Liver (tissue), 9 donors: ENCODE results near the gene GRXCR2. TPM values are rescaled to one million over a fixed set of nuclear protein-coding genes. Genes with fewer than 3 reads are reported as not detected.

ENCODE experiments used
- DNase-seq: peaks from one replicate; pipeline ENCODE4 v3.0.0-alpha.2; 2017; ENCODE audit warnings: low spot score
- H3K27ac ChIP-seq, 2 donors: one replicate each; pipeline ENCODE4 v1.7.0; 2013; ENCODE audit warnings: inconsistent platforms in 2 of 2, low read length in 2 of 2, control low read depth in 1 of 2, low read depth in 1 of 2, mild to moderate bottlenecking in 1 of 2
- H3K27me3 ChIP-seq, 4 donors: one replicate each; pipeline versions ENCODE4 v1.6.1 to v1.7.0; 2013; ENCODE audit warnings: low read length in 3 of 4, inconsistent platforms in 1 of 4, mild to moderate bottlenecking in 1 of 4, moderate library complexity in 1 of 4; ENCODE audit not compliant: control insufficient read depth in 4 of 4, insufficient read depth in 4 of 4
- H3K36me3 ChIP-seq, 4 donors: one replicate each; pipeline versions ENCODE4 v1.6.1 to v1.7.0; 2013; ENCODE audit warnings: low read length in 3 of 4, mild to moderate bottlenecking in 3 of 4, low read depth in 1 of 4, moderate library complexity in 1 of 4; ENCODE audit not compliant: control insufficient read depth in 4 of 4, insufficient read depth in 3 of 4
- H3K4me1 ChIP-seq, 4 donors: one replicate each; pipeline versions ENCODE4 v1.6.1 to v1.7.0; 2013; ENCODE audit warnings: low read length in 3 of 4, mild to moderate bottlenecking in 3 of 4, moderate library complexity in 1 of 4; ENCODE audit not compliant: control insufficient read depth in 4 of 4, insufficient read depth in 4 of 4
- H3K4me3 ChIP-seq, 3 donors: one replicate each; pipeline versions ENCODE4 v1.6.1 to v1.7.0; 2013; ENCODE audit warnings: low read length in 3 of 3, control low read depth in 1 of 3, low read depth in 1 of 3, mild to moderate bottlenecking in 1 of 3
- H3K9ac ChIP-seq, 2 donors: one replicate each; pipeline ENCODE4 v1.7.0; 2013; ENCODE audit warnings: low read length in 2 of 2, mild to moderate bottlenecking in 2 of 2, moderate library complexity in 2 of 2, control low read depth in 1 of 2, low read depth in 1 of 2
- H3K9me3 ChIP-seq, 4 donors: one replicate each; pipeline versions ENCODE4 v1.6.1 to v1.7.0; 2013; ENCODE audit warnings: low read length in 3 of 4; ENCODE audit not compliant: control insufficient read depth in 4 of 4
- EGR1 ChIP-seq, 2 donors: IDR thresholded peaks; 2 replicates each; pipeline ENCODE4 v1.6.1; 2016 to 2018; ENCODE audit warnings: antibody characterized with exemption in 2 of 2, low read depth in 2 of 2
- FOXA1 ChIP-seq: IDR thresholded peaks from 2 replicates; pipeline ENCODE4 v1.6.1; 2016; ENCODE audit warnings: antibody characterized with exemption
- FOXA2 ChIP-seq: IDR thresholded peaks from 2 replicates; pipeline ENCODE4 v1.6.1; 2016; ENCODE audit warnings: antibody characterized with exemption
- GABPA ChIP-seq, 2 donors: IDR thresholded peaks in 1 of 2; conservative IDR thresholded peaks in 1 of 2; 2 replicates each; pipeline ENCODE4 v1.6.1; 2016; ENCODE audit warnings: antibody characterized with exemption in 2 of 2, mild to moderate bottlenecking in 1 of 2, moderate library complexity in 1 of 2
- HNF4A ChIP-seq, 2 donors: conservative IDR thresholded peaks; 2 replicates each; pipeline ENCODE4 v1.6.1; 2016; ENCODE audit warnings: antibody characterized with exemption in 2 of 2, mild to moderate bottlenecking in 2 of 2
- HNF4G ChIP-seq: IDR thresholded peaks from 2 replicates; pipeline ENCODE4 v1.6.1; 2016; ENCODE audit warnings: antibody characterized with exemption
- JUND ChIP-seq, 2 donors: IDR thresholded peaks; 2 replicates each; pipeline ENCODE4 v1.6.1; 2016; ENCODE audit warnings: antibody characterized with exemption in 2 of 2
- NR2F2 ChIP-seq: IDR thresholded peaks from 2 replicates; pipeline ENCODE4 v1.6.1; 2016; ENCODE audit warnings: antibody characterized with exemption
- RAD21 ChIP-seq, 2 donors: IDR thresholded peaks; 2 replicates each; pipeline ENCODE4 v1.6.1; 2016; ENCODE audit warnings: antibody characterized with exemption in 2 of 2, mild to moderate bottlenecking in 2 of 2
- REST ChIP-seq: IDR thresholded peaks from 2 replicates; pipeline ENCODE4 v1.6.1; 2016; ENCODE audit warnings: antibody characterized with exemption, mild to moderate bottlenecking
- RXRA ChIP-seq, 2 donors: IDR thresholded peaks; 2 replicates each; pipeline ENCODE4 v1.6.1; 2017 to 2018; ENCODE audit warnings: antibody characterized with exemption in 2 of 2, mild to moderate bottlenecking in 1 of 2
- SP1 ChIP-seq: IDR thresholded peaks from 2 replicates; pipeline ENCODE4 v1.6.1; 2018; ENCODE audit warnings: antibody characterized with exemption, mild to moderate bottlenecking
- TAF1 ChIP-seq: conservative IDR thresholded peaks from 2 replicates; pipeline ENCODE4 v1.6.1; 2016; ENCODE audit warnings: antibody characterized with exemption, mild to moderate bottlenecking
- YY1 ChIP-seq: IDR thresholded peaks from 2 replicates; pipeline ENCODE4 v1.6.1; 2016; ENCODE audit warnings: antibody characterized with exemption, mild to moderate bottlenecking
- ZBTB33 ChIP-seq: IDR thresholded peaks from 2 replicates; pipeline ENCODE4 v1.6.1; 2016; ENCODE audit warnings: antibody characterized with exemption
- WGBS: extraction: QIAGEN DNeasy Blood & Tissue Kit; methylation state at CpG from one replicate; pipeline ENCODE4 v1.1.7; 2013; 5-methylcytosine and 5-hydroxymethylcytosine counted together
- polyA plus RNA-seq, 2 donors: library from polyadenylated mRNA; stranded (reverse) in 1 of 2; unstranded in 1 of 2; fragments of 200-250 nt in 1 of 2; fragments of >200 nt in 1 of 2; fragmentation: Nextera tagmentation in 1 of 2; extraction: Ambion mirVana in 1 of 2; gene quantifications; one replicate each; pipeline versions ENCODE4 v1.2.1 to v1.2.3, GENCODE V29; 2013 to 2015
- total RNA-seq, 2 donors: library from RNA; depleted of rRNA; stranded (reverse); fragments of >200 nt; gene quantifications; one replicate each; pipeline ENCODE4 v1.2.3, GENCODE V29; 2014
- TF ChIP-seq, protein P1 (sequence below): IDR thresholded peaks from 2 replicates; pipeline ENCODE4 v1.6.1; 2016; ENCODE audit warnings: antibody characterized with exemption
- TF ChIP-seq, protein P2 (sequence below): fragments of 150-350 bp; IDR thresholded peaks from 2 replicates; pipeline ENCODE4 v1.5.1; 2017; ENCODE audit warnings: improper control_type of control experiment, low read depth, low read length; ENCODE audit not compliant: missing input control
- TF ChIP-seq, protein P3 (sequence below): IDR thresholded peaks from 2 replicates; pipeline ENCODE4 v1.6.1; 2016; ENCODE audit warnings: antibody characterized with exemption
- donor health status: healthy.
- donor health status: healthy.
- donor health status: healthy.
- donor health status: healthy.
- donor health status: healthy.

GRXCR2 gene
- total and polyA plus RNA-seq, 4 donors: not detected

- TF ChIP-seq, protein P1, sequence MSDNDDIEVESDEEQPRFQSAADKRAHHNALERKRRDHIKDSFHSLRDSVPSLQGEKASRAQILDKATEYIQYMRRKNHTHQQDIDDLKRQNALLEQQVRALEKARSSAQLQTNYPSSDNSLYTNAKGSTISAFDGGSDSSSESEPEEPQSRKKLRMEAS: no peak
These were observed 328 bp downstream of the GRXCR2 start (continued) for GRCh38 chr5:145872486-145872885.

DNA sequence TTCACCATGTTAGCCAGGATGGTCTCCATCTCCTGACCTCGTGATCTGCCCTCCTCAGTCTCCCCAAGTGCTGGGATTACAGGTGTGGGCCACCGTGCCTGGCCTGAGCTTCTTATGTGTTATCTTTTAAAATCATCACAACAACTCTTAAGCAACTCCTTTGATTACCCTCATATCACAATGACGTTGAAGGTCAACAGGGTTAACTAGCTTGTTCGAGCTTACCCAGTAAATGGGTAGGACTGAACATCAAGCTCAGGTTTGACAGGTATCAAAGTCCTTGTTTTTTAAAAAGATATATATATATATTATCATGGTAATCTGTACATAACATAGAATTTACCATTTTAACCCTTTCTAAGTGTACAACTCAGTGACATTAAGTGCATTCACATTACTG lies 3.1 kb downstream of the GRXCR2 start:
- Histone ChIP-seq H3K36me3 (no peaks in the 10 kb centered on the region), H3K4me1 (no peaks in the 10 kb centered on the region), H3K27me3 (peaks cover 0 to 5% (median 0%) of the 10 kb centered on the region in 4 donors), H3K9me3 (no peaks in the 10 kb centered on the region), H3K27ac (no peak overlapping the region), H3K4me3 (no peak overlapping the region), H3K9ac (no peak overlapping the region)
- no peak for DNase-seq
- TF ChIP-seq, protein P2, sequence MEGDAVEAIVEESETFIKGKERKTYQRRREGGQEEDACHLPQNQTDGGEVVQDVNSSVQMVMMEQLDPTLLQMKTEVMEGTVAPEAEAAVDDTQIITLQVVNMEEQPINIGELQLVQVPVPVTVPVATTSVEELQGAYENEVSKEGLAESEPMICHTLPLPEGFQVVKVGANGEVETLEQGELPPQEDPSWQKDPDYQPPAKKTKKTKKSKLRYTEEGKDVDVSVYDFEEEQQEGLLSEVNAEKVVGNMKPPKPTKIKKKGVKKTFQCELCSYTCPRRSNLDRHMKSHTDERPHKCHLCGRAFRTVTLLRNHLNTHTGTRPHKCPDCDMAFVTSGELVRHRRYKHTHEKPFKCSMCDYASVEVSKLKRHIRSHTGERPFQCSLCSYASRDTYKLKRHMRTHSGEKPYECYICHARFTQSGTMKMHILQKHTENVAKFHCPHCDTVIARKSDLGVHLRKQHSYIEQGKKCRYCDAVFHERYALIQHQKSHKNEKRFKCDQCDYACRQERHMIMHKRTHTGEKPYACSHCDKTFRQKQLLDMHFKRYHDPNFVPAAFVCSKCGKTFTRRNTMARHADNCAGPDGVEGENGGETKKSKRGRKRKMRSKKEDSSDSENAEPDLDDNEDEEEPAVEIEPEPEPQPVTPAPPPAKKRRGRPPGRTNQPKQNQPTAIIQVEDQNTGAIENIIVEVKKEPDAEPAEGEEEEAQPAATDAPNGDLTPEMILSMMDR: no peak
- TF ChIP-seq, protein P1: no peak
- TF ChIP-seq FOXA1 (no peak), NR2F2 (no peak), HNF4A (conservative IDR thresholded peaks at IDR 0.05) (no peak), ZBTB33 (no peak), HNF4G (no peak), RXRA (IDR thresholded peaks at IDR 0.05) (no peak), EGR1 (IDR thresholded peaks at IDR 0.05; ENCODE audit: low read depth in 2 of 2) (no peak), RAD21 (IDR thresholded peaks at IDR 0.05) (no peak), GABPA (IDR thresholded peaks at IDR 0.05 in 1 of 2, conservative IDR thresholded peaks at IDR 0.05 in 1 of 2) (no peak), REST (no peak), TAF1 (no peak), SP1 (no peak), JUND (IDR thresholded peaks at IDR 0.05) (no peak), YY1 (no peak), FOXA2 (no peak)
- TF ChIP-seq, protein P3, sequence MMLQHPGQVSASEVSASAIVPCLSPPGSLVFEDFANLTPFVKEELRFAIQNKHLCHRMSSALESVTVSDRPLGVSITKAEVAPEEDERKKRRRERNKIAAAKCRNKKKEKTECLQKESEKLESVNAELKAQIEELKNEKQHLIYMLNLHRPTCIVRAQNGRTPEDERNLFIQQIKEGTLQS: no peak
- 64% methylated on average over 4 of the region's 4 CpGs for WGBS
